ENCODE results near the gene CACNA2D2. TPM values are rescaled to one million over a fixed set of nuclear protein-coding genes. Genes with fewer than 3 reads are reported as not detected.

The CACNA2D2 gene
- total and polyA plus RNA-seq, 3 donors from 2014 or later: 15.9 to 19.3 (median 16.1) TPM

GRCh38 chr3:50319894-50320625, 183.4 kb downstream of the CACNA2D2 start:
- TF ChIP-seq POLR2A (IDR thresholded peaks at IDR 0.05): no peak
- TF ChIP-seq CTCF (IDR thresholded peaks at IDR 0.05): no peak
- DNase-seq: no peak
- no peaks in the 10 kb centered on the region for H3K9me3 ChIP-seq
- intact Hi-C loops (cut with DNase I; ENCODE audit: low total_unique reads): loop anchor here (10.0 kb wide), 1 partner anchor 65 kb away; no protein-coding TSS in a partner anchor
- no peaks in the 10 kb centered on the region for H3K36me3 ChIP-seq (ENCODE audit: low read depth, missing control alignments)
- peak overlapping the region; percentile 93 to 96 for H3K27ac ChIP-seq
- H3K27me3 ChIP-seq: no peaks in the 10 kb centered on the region
- H3K4me1 ChIP-seq: peaks cover 53% of the 10 kb centered on the region
- peak overlapping the region; percentile 76 to 82 for H3K4me3 ChIP-seq
- WGBS, 2 donors: 46 to 76% methylated on average over 22 to 29 of the region's 29 CpGs

GRCh38 chr3:50319181-50319893, 184.1 kb downstream of the CACNA2D2 start:
- intact Hi-C loops (cut with DNase I; ENCODE audit: low total_unique reads): no loop called here
- WGBS, 2 donors: 83 to 90% methylated on average over 16 of the region's 16 CpGs
- H3K4me3 ChIP-seq: no peak overlapping the region
- H3K36me3 ChIP-seq (ENCODE audit: low read depth, missing control alignments): no peaks in the 10 kb centered on the region
- H3K4me1 ChIP-seq: peaks cover 52% of the 10 kb centered on the region
- H3K27me3 ChIP-seq: no peaks in the 10 kb centered on the region
- DNase-seq: no peak
- TF ChIP-seq POLR2A (IDR thresholded peaks at IDR 0.05): no peak
- no peak for TF ChIP-seq CTCF (IDR thresholded peaks at IDR 0.05)
- no peaks in the 10 kb centered on the region for H3K9me3 ChIP-seq
- no peak overlapping the region for H3K27ac ChIP-seq

- Histone ChIP-seq H3K27ac (no peak overlapping the region), H3K27me3 (no peaks in the 10 kb centered on the region), H3K4me1 (peaks cover 45% of the 10 kb centered on the region), H3K36me3 (ENCODE audit: low read depth, missing control alignments) (no peaks in the 10 kb centered on the region), H3K9me3 (no peaks in the 10 kb centered on the region), H3K4me3 (no peak overlapping the region)
- intact Hi-C loops (cut with DNase I; ENCODE audit: low total_unique reads): no loop called here
- DNase-seq: no peak
- TF ChIP-seq CTCF (IDR thresholded peaks at IDR 0.05): no peak
- no peak for TF ChIP-seq POLR2A (IDR thresholded peaks at IDR 0.05)
- WGBS, 2 donors: 75 to 84% methylated on average over 6 to 10 of the region's 10 CpGs
Measured at GRCh38 chr3:50318615-50319014, 184.8 kb downstream of the CACNA2D2 start.

DNA sequence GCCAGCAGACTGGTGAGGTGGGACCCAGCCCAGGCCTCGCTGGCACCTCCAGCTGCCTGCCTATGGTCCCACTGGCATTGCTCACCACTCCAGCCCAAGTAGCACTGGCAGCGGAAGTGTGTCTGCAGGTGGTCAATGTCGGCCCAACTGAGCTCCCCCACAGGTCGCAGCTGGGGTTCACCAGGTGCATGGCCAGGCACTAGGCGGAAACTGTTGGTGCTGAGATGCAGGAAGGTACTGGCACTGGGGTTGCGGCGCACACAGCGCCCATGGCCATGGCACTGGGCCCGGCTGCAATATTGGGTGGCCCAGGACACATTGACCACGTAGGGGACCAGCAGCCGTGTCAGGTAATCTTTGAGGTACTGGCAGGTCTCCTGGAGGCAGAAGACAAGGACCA, 185.3 kb downstream of the CACNA2D2 start:
- no peaks in the 10 kb centered on the region for H3K27me3 ChIP-seq
- no peak for DNase-seq
- no peak overlapping the region for H3K4me3 ChIP-seq
- no peak for TF ChIP-seq POLR2A (IDR thresholded peaks at IDR 0.05)
- no peak for TF ChIP-seq CTCF (IDR thresholded peaks at IDR 0.05)
- no peak overlapping the region for H3K27ac ChIP-seq
- H3K9me3 ChIP-seq: no peaks in the 10 kb centered on the region
- intact Hi-C loops (cut with DNase I; ENCODE audit: low total_unique reads): no loop called here
- no peaks in the 10 kb centered on the region for H3K36me3 ChIP-seq (ENCODE audit: low read depth, missing control alignments)
- WGBS, 2 donors: 84 to 91% methylated on average over 3 to 11 of the region's 11 CpGs
- peaks cover 42% of the 10 kb centered on the region for H3K4me1 ChIP-seq
